ENCODE measurements around the gene THAP7.
A peak's percentile ranks its signal among the peaks of the same experiment; 100 is the strongest.

THAP7 gene

DNA sequence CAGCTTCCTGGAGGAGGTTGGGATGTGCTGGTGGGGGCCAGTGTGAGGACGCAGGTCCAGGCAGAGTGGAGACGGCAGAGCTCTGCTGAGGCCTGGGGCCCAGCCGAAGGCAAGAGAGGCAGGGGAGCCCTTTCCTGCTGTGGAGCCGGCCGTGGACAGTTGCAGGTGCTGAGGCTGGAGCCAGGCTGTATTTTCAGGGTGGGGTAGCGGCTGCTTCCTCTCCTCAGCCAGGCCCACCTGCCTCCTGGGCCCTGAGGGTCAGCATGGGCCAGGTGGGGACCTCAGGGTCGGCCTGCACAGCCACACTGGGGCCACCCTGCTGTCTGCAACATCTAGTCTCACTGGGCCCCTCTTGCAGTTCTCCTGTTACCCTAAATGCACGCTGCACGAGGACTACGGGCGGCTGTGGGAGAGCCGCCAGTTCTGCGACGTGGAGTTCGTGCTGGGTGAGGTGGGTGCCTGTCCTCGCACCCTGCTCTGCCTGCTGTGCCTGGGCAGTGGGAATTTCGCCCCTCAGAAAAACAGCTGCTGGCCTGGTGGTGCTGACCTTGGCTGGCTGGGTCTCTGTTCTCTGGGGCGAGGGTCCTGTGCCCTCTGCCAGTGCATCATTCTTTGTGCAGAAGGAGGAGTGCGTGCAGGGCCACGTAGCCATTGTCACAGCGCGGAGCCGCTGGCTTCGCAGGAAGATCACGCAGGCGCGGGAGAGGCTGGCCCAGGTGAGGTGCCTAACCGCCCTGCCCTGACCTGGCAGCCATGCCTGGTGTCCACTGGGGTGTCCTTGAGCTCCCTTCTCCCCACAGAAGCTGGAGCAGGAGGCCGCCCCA, 8.4 kb downstream of the THAP7 start:
- DNase-seq (ENCODE audit: low spot score): no peak

GRCh38 chr22:20992456-20993303, 9.2 kb downstream of the THAP7 start:
- DNase-seq (ENCODE audit: low spot score): no peak

DNA sequence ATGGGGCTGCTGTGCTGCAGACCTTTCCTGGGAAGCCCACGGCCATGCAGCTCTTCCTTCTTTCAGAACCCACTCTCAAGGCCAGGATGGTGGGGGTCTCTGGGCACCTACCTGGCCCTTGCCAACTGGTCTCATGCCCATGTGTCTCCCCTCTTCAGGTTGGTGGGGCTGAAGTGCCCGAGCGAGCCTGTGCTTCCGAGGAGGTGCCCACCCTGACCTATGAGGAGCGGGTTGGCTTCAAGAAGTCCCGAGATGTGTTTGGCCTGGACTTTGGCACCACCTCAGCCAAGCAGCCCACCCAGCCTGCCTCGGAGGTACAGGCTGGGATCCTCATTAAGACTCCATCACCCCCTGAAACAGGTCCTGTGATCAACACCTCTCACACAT, 9.9 kb downstream of the THAP7 start:
- DNase-seq (ENCODE audit: low spot score): no peak

DNA sequence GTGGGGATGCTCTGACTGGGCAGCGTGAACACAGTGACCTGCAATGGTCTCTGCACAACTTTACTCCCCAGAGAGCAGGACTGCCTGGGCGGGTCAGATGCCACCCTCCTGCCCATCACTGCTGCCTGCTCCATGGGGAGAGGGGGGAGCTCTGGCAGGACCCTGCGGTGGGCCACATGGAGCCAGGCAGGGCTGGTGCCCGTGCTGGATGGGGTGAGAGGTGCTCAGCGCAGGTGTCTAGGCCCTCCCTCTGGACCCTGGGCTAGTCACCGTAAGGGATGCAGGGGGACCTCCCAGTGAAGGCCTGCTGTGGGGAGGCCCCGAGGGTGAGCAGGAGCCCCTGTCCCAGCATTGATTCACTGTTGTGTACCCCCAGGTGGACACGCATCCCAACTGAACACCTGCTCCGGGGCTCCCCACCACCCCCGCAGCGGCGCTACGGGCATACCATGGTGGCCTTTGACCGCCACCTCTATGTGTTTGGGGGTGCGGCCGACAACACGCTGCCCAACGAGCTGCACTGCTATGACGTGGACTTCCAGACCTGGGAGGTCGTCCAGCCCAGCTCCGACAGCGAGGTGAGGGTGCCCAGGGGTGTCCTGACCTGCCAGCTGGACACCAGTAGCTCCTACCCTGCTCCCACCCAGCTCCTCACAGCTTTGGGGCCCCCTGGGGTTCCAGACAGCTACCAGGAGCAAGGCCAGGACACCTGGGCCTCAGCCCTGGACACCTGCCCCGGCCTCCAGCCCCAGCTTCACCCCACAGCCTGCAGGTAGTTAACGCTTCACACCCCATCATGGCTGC, 10.5 kb downstream of the THAP7 start:
- no peak for DNase-seq (ENCODE audit: low spot score)

DNA sequence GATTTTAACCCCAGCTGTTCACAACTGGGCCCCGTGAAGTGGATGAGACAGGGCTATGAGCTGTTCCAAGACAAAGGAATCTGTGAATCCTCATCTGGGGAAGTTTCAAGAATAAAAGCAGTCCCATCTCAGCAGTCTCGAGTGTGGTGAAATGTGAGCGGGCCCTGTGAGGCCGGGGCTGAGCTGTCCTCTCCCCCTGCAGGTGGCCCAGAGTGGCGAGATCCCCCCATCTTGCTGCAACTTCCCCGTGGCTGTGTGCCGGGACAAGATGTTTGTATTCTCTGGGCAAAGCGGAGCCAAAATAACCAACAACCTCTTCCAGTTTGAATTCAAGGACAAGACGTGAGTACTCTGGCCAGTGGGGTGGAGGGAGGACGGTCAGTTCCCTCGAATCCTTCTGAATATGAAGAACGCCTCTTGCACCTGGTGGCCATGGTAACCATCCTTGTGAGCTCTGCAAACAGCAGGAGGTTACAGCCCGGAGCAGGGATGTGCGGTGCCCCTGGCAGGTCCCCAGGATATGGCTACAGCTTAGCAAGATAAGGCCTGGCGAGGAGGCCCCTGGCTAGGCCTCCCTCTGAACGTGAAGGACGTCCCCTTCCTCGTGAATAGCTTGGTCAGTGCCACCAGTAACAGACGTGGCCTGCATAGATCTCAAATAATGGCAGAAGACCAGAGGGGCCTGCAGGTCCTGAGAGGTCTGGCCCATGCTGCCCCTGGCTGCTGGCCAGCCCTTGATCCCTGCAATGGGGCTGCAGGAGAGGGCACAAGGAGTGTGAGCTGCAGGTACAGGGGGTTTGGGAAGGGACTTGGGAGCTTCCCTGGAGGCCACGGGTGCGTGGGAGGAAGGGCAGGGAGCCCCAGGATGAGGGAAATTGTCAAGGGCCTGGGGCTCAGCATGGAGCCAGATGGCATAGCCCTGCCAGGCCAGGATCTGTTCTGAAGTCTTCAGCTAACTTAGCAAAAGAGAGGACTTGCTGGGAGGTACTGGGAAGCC, 11.4 kb downstream of the THAP7 start:
- DNase-seq (ENCODE audit: low spot score): no peak

DNA sequence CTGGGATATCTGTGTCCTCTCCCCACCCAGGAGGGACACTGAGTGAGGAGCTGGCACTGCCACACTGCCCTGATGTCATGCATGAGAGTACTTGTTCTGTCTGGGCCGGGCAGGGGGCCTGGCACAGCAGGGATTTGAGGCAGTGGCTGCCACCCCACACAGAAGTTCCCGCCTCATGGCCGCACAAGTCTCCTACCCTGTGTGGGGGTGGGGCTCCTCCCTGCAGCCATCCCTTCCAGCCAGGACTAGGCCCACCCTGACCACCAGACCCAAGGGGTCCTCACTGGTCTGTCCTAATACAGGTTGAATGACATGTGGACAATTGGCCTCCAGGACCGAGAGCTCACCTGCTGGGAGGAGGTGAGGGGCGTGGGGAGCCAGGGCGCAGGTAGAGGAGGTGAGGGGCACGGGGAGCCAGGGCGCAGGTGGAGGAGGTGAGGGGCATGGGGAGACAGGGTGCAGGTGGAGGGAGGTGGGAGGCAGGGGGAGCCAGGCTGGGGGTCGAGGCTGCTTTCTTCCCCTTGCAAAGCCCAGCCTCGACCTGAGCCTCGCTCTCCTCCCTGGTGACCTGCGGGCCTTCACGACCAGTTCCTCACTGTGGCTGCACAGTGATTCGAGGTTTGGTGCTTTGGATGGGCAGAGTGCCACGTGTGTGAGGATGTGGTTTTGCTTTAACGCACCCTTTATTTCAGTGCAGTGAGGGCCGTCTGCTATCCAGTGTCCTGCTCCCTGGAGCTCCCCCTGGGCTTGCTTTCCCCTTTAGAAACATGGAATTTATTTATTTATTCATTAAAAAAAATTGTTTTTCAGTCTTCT, 12.4 kb downstream of the THAP7 start:
- DNase-seq (ENCODE audit: low spot score): no peak

DNA sequence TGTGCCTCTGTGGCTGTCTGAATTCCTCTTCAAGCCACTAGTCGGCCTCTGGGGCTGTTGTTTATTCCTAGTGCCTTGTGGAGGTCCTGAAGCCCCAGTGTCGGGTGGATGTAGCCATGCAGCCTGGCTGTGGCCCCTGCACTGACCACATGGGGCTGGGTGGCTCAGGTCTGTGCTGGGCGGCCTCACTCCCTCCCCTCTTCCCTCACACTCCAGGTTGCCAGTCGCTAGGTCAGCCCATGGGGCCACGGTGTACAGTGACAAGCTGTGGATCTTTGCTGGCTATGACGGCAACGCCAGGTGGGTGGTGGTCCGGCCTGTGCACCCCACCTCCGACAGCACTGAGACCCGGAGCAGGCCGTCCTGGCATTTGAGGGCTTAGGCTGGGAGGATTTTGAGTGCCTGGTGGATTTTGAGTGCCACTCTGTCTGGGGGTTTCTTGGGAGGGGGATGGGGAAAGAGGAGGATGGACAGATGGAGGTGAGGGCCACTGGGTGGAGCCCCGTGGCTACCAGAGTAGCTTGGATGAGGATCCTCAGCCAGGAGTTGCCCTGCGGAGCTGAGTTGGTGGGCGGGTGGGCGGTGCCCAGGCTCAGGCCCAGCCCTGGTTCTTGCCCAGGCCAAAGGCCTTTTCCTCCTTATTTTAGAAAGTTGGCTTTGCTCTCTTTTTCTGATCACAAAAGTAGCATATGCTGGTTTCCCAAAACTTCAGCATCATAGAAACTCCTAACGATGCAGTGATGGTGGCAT, 13.2 kb downstream of the THAP7 start:
- no peak for DNase-seq (ENCODE audit: low spot score)

DNA sequence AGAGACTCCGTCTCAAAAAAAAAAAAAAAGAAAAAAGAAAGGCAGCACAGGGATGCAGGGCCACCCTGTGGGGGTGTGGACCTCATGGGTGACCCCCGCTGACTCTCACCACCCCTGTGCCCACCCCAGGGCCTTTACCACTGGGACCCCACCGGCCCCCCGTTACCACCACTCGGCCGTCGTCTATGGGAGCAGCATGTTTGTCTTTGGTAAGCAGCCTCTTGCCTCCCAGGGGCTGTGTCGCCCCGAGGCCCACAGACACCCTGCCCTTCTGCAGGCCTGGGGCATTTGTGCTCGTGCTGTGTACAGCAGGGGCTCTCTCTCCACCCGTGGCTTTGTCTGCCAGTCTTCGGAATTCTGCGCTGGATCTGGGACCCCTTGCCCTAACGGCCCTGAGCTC, 14.5 kb downstream of the THAP7 start:
- no peak for DNase-seq (ENCODE audit: low spot score)

- DNase-seq (ENCODE audit: low spot score): no peak
Measured at GRCh38 chr22:20986365-20986764, 15.6 kb downstream of the THAP7 start.

DNA sequence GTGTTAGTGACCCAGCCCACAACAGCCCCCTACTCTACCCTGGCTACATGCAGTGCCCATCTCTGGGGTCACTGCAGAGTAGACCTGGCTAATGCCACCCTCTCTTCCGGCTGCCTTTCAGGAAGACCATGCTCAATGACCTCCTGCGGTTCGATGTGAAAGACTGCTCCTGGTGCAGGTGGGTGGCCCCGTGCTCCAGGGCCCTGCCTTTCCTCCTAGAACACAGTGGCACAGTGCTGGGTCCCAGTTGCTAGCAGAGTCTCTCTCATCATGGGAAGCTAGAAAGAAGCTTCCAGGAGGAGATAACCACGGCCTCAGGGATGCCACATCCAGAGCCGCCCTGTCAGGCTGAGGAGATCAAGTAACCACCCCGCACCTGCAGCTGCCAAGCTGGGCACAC, 16.2 kb downstream of the THAP7 start:
- no peak for DNase-seq (ENCODE audit: low spot score)

- DNase-seq (ENCODE audit: low spot score): no peak
Measured at GRCh38 chr22:20983081-20983771, 18.7 kb downstream of the THAP7 start.

DNA sequence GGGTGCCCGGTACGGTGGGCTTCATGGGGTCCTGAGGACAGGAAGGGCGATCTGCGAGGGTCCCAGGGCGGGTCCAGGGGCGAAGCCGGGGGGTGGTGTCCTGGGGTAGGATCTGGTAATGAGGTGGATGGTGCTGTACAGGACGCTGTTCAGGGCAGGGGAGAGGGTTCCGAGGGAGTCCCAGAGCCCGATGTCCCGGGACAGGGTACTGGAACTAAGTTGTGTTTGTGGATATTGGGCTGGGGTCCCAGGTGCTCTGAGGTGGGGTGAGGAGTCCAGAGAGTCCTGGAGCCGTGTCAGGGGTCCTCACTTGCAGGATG, 19.4 kb downstream of the THAP7 start:
- DNase-seq (ENCODE audit: low spot score): no peak

GRCh38 chr22:20981787-20982562, 19.9 kb downstream of the THAP7 start, which contains the start of gene LZTR1:
Gene LZTR1 (plus strand): TSS chr22:20982297. CDS start chr22:20982372, 75 bp downstream.
- peak; percentile 76 for DNase-seq (ENCODE audit: low spot score)

DNA sequence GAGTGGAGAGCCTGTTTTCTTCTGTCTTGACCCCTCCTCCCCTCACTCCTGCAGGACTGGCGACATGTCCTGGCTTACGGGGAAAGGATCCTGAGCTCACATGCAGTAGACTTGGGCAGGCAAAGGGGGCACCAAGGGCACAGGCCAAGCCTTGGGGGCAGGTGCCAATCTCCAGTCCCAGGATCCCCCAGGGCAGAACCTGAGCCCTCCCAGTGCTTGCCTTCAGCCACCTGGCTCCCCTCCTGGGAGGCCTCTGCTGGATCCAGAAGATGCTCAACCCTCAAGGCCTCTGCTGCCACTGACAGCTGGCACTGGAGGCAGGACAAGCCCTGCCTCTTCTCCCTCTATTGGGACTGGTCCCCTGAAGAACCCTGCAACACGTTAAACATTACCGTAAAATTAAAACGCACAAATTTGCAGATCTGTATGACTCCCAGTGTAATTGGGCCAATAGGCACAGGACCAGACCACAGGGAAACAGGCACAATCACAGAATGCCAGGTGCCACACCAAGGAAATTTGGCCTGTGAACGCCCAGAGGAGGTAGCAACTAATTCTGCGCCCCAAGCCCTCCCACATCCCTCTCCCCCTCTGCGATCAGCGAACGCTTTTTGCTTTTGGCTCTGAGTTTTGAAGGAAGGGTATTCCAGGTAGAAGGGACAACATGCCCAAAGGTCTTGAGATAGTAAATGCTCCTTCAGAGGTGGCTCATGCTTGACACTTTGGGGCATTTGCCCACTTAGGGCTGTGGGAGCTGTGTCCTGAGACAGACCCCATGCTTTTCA, 20.8 kb downstream of the THAP7 start:
- DNase-seq (ENCODE audit: low spot score): no peak

DNA sequence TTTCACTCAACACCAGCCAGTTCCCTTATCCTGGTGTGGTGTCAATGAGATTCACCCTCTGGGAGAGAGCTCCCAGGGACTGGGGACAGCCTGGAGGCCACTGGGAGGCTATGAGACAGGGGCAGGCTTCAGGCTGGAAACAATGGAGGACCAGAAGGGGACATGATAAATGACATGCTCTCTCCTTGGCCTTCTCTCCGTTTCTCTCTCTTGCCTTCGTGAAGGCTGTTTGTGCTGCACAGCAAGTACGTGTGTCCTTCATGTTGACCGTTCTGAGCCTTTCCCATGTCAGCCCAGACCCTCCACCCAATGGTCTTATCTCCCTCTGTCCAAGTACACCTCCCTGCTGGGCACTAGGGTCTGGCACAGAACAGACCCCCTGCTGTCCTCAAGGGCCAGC, 21.4 kb downstream of the THAP7 start:
- DNase-seq (ENCODE audit: low spot score): no peak

DNA sequence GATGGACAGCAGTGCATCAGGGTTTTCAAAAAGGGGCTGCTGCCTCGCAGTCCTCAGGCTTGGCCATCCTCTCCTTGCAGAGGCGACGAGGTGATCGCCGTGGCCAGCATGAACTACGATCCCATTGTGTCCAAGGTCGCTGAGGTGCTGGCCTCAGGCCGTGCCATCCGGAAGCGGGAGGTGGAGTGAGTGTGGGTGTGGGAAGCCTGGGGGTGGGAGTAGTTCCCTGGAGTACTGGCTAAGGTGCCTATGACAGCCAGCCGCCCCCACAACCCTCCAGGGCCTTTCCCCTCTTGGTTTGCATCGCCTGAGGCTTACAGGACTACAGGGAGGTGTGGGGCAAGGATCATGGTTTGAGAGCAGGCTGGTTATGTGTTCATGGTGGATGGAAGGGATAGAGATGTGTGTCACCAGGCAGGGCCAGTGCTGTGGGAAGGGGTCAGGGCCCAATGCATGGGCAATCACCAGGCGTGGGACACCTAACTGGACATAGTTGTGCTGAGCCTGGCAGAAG, 21.9 kb downstream of the THAP7 start:
- DNase-seq (ENCODE audit: low spot score): no peak

DNA sequence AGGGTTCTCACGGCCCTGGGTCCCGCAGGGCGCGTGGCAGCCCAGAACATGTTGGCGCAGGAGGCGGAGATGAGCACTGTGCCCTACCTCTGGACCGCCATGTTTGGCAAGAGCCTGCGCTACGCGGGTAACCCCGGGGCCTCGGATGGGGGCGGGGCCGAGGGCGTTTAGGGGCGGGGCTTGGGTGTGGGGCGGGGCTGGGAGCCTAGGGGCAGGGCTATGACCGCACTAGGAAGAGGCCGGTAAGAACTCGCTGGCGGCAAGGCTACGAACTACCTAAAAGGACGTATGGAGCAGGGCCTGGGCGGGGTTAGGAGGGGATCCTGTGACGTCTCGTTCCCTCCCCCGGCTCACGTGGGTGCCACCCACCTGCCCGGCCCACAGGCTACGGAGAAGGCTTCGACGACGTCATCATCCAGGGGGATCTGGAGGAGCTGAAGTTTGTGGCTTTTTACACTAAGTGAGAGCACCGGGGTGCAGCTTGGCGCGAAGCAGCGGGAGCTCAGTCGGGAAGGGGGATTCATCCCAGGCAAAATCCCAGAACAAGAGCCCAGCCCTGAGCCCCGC, 22.6 kb downstream of the THAP7 start:
- peak; percentile 69 for DNase-seq (ENCODE audit: low spot score)

All from hematopoietic multipotent progenitor cell treated with erythropoietin and hydrocortisone succinate and interleukin-3 and kit ligand, for 15 days (in vitro differentiated cells).